ENCODE data around the gene EXTL2. TPM values are rescaled to one million over a fixed set of nuclear protein-coding genes. Genes with fewer than 3 reads are reported as not detected.

Gene EXTL2
- polyA plus RNA-seq, 1 donor (not counting 4 experiments of a cell fraction or from before 2014, with no cell fraction given): 20.2 TPM

- H2AFZ ChIP-seq (ENCODE audit: control insufficient read depth, low read length): no peak overlapping the region
Observed at GRCh38 chr1:100931716-100932115, 37.1 kb upstream of the EXTL2 start.

GRCh38 chr1:100930494-100930893, 35.9 kb upstream of the EXTL2 start:
- dilution Hi-C loops (cut with MboI; ENCODE audit: extremely low pct_ligation_motif_present, low sequenced_read_pairs): no loop called here
- no peaks in the 10 kb centered on the region for H3K9me3 ChIP-seq (ENCODE audit: control insufficient read depth, low read depth, low read length)
- FAIRE-seq: no peak

More at GRCh38 chr1:100931716-100932115, 37.1 kb upstream of the EXTL2 start:
- no peaks in the 10 kb centered on the region for H3K4me1 ChIP-seq (ENCODE audit: control insufficient read depth, extremely low read depth, insufficient read depth, low read length)
- no peaks in the 10 kb centered on the region for H4K20me1 ChIP-seq (ENCODE audit: control insufficient read depth, extremely low read depth, insufficient read depth, low read length)
- no peak overlapping the region for H3K9ac ChIP-seq (ENCODE audit: control insufficient read depth, extremely low read depth, insufficient read depth, low read length)
- no peak overlapping the region for H3K4me3 ChIP-seq (ENCODE audit: control insufficient read depth in 2 of 3, extremely low read depth in 1 of 3, insufficient read depth in 2 of 3, low read depth in 1 of 3, low read length in 3 of 3)
- H3K79me2 ChIP-seq (ENCODE audit: control insufficient read depth, insufficient read depth, low read length): no peaks in the 10 kb centered on the region
- FAIRE-seq: no peak
- no peak overlapping the region for H3K27ac ChIP-seq (ENCODE audit: control insufficient read depth, insufficient read depth, low read length)
- DNase-seq (ENCODE audit: low read depth, low spot score): no peak
- no peaks in the 10 kb centered on the region for H3K9me1 ChIP-seq (ENCODE audit: control insufficient read depth, extremely low read depth, insufficient read depth, low read length)
- H3K36me3 ChIP-seq (ENCODE audit: control insufficient read depth in 2 of 2, extremely low read depth in 1 of 2, insufficient read depth in 2 of 2, low read length in 2 of 2): peaks cover 2 to 9% of the 10 kb centered on the region in 2 experiments
- TF ChIP-seq EZH2 (IDR thresholded peaks at IDR 0.05; ENCODE audit: low read length) (no peak), CTCF (optimal IDR thresholded peaks at IDR 0.05 in 1 of 3, IDR thresholded peaks at IDR 0.05 in 1 of 3, conservative IDR thresholded peaks at IDR 0.05 in 1 of 3; ENCODE audit: extremely low read depth in 1 of 3, insufficient read depth in 2 of 3, low read length in 3 of 3) (no peak)
- no peaks in the 10 kb centered on the region for H3K27me3 ChIP-seq (ENCODE audit: control insufficient read depth, extremely low read depth, insufficient read depth, low read length)
- dilution Hi-C loops (cut with MboI; ENCODE audit: extremely low pct_ligation_motif_present, low sequenced_read_pairs): no loop called here
- no peak overlapping the region for H3K4me2 ChIP-seq (ENCODE audit: control insufficient read depth, extremely low read depth, insufficient read depth, low read depth, low read length)
- no peaks in the 10 kb centered on the region for H3K9me3 ChIP-seq (ENCODE audit: control insufficient read depth, low read depth, low read length)

More at GRCh38 chr1:100930494-100930893, 35.9 kb upstream of the EXTL2 start:
- TF ChIP-seq CTCF (optimal IDR thresholded peaks at IDR 0.05 in 1 of 3, IDR thresholded peaks at IDR 0.05 in 1 of 3, conservative IDR thresholded peaks at IDR 0.05 in 1 of 3; ENCODE audit: extremely low read depth in 1 of 3, insufficient read depth in 2 of 3, low read length in 3 of 3) (no peak), EZH2 (IDR thresholded peaks at IDR 0.05; ENCODE audit: low read length) (no peak)
- Histone ChIP-seq H3K9me1 (ENCODE audit: control insufficient read depth, extremely low read depth, insufficient read depth, low read length) (no peaks in the 10 kb centered on the region), H3K9ac (ENCODE audit: control insufficient read depth, extremely low read depth, insufficient read depth, low read length) (no peak overlapping the region), H3K27me3 (ENCODE audit: control insufficient read depth, extremely low read depth, insufficient read depth, low read length) (no peaks in the 10 kb centered on the region), H3K27ac (ENCODE audit: control insufficient read depth, insufficient read depth, low read length) (no peak overlapping the region), H2AFZ (ENCODE audit: control insufficient read depth, low read length) (no peak overlapping the region), H3K36me3 (ENCODE audit: control insufficient read depth in 2 of 2, extremely low read depth in 1 of 2, insufficient read depth in 2 of 2, low read length in 2 of 2) (peaks cover 5 to 13% of the 10 kb centered on the region in 2 experiments), H4K20me1 (ENCODE audit: control insufficient read depth, extremely low read depth, insufficient read depth, low read length) (no peaks in the 10 kb centered on the region), H3K4me1 (ENCODE audit: control insufficient read depth, extremely low read depth, insufficient read depth, low read length) (no peaks in the 10 kb centered on the region), H3K79me2 (ENCODE audit: control insufficient read depth, insufficient read depth, low read length) (no peaks in the 10 kb centered on the region), H3K4me2 (ENCODE audit: control insufficient read depth, extremely low read depth, insufficient read depth, low read depth, low read length) (no peak overlapping the region), H3K4me3 (ENCODE audit: control insufficient read depth in 2 of 3, extremely low read depth in 1 of 3, insufficient read depth in 2 of 3, low read depth in 1 of 3, low read length in 3 of 3) (no peak overlapping the region)
- no peak for DNase-seq (ENCODE audit: low read depth, low spot score)
